ENCODE measurements around the gene B3GNT2. TPM values are rescaled to one million over a fixed set of nuclear protein-coding genes. Genes with fewer than 3 reads are reported as not detected.

Gene B3GNT2
- total RNA-seq, 1 experiment from 2014 or later, result 14.1 TPM

DNA sequence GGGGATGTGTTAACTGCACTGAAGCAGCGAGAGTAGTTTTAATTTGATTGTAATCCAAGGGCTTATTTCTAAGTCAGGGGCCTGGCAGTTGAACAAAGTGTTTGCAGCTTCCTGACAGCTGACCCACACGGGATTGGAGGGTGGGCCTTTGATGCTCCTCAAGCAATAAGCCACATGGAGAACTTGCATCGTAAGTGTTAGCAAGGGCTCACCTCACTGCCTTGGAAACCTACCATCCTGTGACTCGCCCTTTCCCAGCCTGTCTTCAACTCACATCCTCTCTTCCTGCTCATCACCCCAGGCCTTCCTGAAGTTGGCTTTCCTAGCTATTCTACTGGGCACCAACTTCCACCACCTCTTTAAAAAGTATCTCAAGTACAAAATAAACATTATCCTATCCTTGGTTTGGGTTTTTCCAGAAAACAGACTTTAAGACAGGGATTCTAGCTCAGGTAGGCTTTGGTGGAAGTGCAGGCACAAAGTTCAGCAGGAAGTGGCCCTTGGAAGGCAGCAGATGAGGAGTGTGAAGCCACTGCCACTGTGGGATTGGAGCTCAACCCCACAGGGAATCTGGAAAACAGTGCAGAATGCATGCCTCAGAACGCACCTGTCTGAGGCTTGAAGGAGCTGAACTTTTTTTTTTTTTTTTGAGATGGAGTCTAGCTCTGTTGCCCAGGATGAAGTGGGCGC lies 31.6 kb downstream of the B3GNT2 start:
- no TSS peak for BruUV-seq (replicated peaks)
- TF ChIP-seq, protein P1, sequence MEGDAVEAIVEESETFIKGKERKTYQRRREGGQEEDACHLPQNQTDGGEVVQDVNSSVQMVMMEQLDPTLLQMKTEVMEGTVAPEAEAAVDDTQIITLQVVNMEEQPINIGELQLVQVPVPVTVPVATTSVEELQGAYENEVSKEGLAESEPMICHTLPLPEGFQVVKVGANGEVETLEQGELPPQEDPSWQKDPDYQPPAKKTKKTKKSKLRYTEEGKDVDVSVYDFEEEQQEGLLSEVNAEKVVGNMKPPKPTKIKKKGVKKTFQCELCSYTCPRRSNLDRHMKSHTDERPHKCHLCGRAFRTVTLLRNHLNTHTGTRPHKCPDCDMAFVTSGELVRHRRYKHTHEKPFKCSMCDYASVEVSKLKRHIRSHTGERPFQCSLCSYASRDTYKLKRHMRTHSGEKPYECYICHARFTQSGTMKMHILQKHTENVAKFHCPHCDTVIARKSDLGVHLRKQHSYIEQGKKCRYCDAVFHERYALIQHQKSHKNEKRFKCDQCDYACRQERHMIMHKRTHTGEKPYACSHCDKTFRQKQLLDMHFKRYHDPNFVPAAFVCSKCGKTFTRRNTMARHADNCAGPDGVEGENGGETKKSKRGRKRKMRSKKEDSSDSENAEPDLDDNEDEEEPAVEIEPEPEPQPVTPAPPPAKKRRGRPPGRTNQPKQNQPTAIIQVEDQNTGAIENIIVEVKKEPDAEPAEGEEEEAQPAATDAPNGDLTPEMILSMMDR (IDR thresholded peaks at IDR 0.05), result no peak
- TF ChIP-seq POLR2AphosphoS5 (IDR thresholded peaks at IDR 0.05; ENCODE audit: low read depth, low read length), result no peak
- no peak for TF ChIP-seq SIN3A (IDR thresholded peaks at IDR 0.05; ENCODE audit: borderline replicate concordance, insufficient read depth, low read depth, low read length)
- TF ChIP-seq, protein P2, sequence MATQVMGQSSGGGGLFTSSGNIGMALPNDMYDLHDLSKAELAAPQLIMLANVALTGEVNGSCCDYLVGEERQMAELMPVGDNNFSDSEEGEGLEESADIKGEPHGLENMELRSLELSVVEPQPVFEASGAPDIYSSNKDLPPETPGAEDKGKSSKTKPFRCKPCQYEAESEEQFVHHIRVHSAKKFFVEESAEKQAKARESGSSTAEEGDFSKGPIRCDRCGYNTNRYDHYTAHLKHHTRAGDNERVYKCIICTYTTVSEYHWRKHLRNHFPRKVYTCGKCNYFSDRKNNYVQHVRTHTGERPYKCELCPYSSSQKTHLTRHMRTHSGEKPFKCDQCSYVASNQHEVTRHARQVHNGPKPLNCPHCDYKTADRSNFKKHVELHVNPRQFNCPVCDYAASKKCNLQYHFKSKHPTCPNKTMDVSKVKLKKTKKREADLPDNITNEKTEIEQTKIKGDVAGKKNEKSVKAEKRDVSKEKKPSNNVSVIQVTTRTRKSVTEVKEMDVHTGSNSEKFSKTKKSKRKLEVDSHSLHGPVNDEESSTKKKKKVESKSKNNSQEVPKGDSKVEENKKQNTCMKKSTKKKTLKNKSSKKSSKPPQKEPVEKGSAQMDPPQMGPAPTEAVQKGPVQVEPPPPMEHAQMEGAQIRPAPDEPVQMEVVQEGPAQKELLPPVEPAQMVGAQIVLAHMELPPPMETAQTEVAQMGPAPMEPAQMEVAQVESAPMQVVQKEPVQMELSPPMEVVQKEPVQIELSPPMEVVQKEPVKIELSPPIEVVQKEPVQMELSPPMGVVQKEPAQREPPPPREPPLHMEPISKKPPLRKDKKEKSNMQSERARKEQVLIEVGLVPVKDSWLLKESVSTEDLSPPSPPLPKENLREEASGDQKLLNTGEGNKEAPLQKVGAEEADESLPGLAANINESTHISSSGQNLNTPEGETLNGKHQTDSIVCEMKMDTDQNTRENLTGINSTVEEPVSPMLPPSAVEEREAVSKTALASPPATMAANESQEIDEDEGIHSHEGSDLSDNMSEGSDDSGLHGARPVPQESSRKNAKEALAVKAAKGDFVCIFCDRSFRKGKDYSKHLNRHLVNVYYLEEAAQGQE (IDR thresholded peaks at IDR 0.05; ENCODE audit: insufficient read depth in 1 of 2, low read depth in 2 of 2, low read length in 1 of 2), result no peak
- TF ChIP-seq TCF7L2 (IDR thresholded peaks at IDR 0.05; ENCODE audit: low read depth, low read length), result no peak
- Histone ChIP-seq H3K9me3 (ENCODE audit: control insufficient read depth, insufficient read depth, low read depth, low read length) (no peaks in the 10 kb centered on the region), H3K36me3 (ENCODE audit: control insufficient read depth, insufficient read depth, low read length) (no peaks in the 10 kb centered on the region; the same call in 1 of the 2 replicates), H3K4me3 (ENCODE audit: low read depth in 2 of 2, low read length in 2 of 2) (no peak overlapping the region), H3K4me1 (ENCODE audit: control insufficient read depth, insufficient read depth, low read length) (no peaks in the 10 kb centered on the region), H3K27ac (ENCODE audit: low read length) (no peak overlapping the region), H3K27me3 (ENCODE audit: control insufficient read depth, insufficient read depth, low read length) (no peaks in the 10 kb centered on the region)
- DNase-seq (ENCODE audit: low read depth, low spot score) (no peak), ATAC-seq (no peak)
- intact Hi-C loops (cut with micrococcal nuclease; ENCODE audit: unreplicated experiment), result no loop called here
- CTCF ChIA-PET, result no interaction called here
- POLR2A ChIA-PET, result no interaction called here
- in situ Hi-C loops (cut with HindIII; ENCODE audit: low pct_unique_long_range_greater_than_20kb, low sequenced_read_pairs), result no loop called here

DNA sequence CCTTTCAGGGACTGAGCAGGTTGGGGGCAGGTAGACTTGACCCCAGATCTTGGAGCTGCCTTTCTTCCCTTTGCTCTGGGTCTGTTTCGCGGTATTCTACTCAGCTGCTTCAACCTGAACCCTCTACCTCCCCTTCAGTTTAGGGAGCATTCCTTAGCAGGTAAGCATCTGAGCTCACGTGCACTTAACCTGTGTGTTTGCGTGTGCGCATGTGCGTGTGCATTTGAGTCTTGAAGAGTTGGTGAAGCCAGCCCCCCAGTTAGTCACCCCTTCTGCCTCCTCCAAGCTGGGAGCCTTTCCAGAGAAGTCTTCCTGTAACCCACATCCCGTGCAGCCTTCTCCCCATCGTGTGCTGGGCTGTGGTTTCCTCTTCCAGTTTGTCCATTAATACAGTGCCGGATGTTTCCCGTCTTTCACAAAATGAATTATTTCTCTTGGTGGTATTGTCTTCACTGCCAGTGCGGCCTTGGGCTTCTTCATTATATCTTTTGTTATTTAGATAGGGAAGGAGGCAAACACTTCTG lies 33.2 kb downstream of the B3GNT2 start:
- no peaks in the 10 kb centered on the region for H3K9me3 ChIP-seq (ENCODE audit: control insufficient read depth, insufficient read depth, low read depth, low read length)
- CTCF ChIA-PET, result no interaction called here
- DNase-seq (ENCODE audit: low read depth, low spot score) (no peak), ATAC-seq (no peak)
- in situ Hi-C loops (cut with HindIII; ENCODE audit: low pct_unique_long_range_greater_than_20kb, low sequenced_read_pairs) (no loop called here), intact Hi-C loops (cut with micrococcal nuclease; ENCODE audit: unreplicated experiment) (no loop called here)
- BruUV-seq (replicated peaks), result no TSS peak
- H3K27ac ChIP-seq (ENCODE audit: low read length), result no peak overlapping the region
- POLR2A ChIA-PET, result no interaction called here
- no peaks in the 10 kb centered on the region for H3K27me3 ChIP-seq (ENCODE audit: control insufficient read depth, insufficient read depth, low read length)
- TF ChIP-seq, protein P2 (IDR thresholded peaks at IDR 0.05; ENCODE audit: insufficient read depth in 1 of 2, low read depth in 2 of 2, low read length in 1 of 2), result no peak
- TF ChIP-seq, protein P1 (IDR thresholded peaks at IDR 0.05), result no peak
- TF ChIP-seq SIN3A (IDR thresholded peaks at IDR 0.05; ENCODE audit: borderline replicate concordance, insufficient read depth, low read depth, low read length) (no peak), POLR2AphosphoS5 (IDR thresholded peaks at IDR 0.05; ENCODE audit: low read depth, low read length) (no peak), TCF7L2 (IDR thresholded peaks at IDR 0.05; ENCODE audit: low read depth, low read length) (no peak)
- no peak overlapping the region for H3K4me3 ChIP-seq (ENCODE audit: low read depth in 2 of 2, low read length in 2 of 2)
- no peaks in the 10 kb centered on the region for H3K36me3 ChIP-seq (ENCODE audit: control insufficient read depth, insufficient read depth, low read length)
- H3K4me1 ChIP-seq (ENCODE audit: control insufficient read depth, insufficient read depth, low read length), result no peaks in the 10 kb centered on the region
